Stimulated activated CD4-positive, alpha-beta T cell treated with anti-CD3 and anti-CD28 coated beads, Interleukin-15, amount 100 ng/mL, for 1 hour (primary cell): ENCODE measurements around the gene FUT6.
"Not testable (repeated sequence)": the region's sequence is repeated elsewhere in the genome, so short reads cannot be mapped to it uniquely, and the experiment has no call there.

Source experiments
- DNase-seq, 2 donors: peaks; one replicate each; pipeline ENCODE4 v3.0.0-alpha.2; 2020; ENCODE audit warnings: low read depth in 1 of 2, low spot score in 1 of 2

FUT6 gene

DNA sequence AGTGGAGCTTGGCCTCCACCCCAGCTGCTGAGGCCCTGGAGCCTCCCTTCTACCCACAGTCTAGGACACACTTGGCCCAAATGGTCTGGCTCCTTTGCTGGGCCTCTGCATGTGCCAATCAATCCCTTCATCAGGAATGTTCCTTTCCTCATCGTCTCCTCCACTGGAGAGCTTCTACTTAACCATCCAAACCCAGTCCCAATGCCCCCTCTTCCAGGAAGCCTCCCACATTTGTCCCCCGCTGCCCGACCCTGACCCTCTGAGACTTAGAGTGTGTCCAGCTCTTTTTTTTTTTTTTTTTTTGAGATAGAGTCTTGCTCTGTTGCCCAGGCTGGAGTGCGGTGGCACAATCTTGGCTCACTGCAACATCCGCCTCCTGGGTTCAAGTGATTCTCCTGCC lies 51.1 kb downstream of the FUT6 start:
- DNase-seq: no peak

DNA sequence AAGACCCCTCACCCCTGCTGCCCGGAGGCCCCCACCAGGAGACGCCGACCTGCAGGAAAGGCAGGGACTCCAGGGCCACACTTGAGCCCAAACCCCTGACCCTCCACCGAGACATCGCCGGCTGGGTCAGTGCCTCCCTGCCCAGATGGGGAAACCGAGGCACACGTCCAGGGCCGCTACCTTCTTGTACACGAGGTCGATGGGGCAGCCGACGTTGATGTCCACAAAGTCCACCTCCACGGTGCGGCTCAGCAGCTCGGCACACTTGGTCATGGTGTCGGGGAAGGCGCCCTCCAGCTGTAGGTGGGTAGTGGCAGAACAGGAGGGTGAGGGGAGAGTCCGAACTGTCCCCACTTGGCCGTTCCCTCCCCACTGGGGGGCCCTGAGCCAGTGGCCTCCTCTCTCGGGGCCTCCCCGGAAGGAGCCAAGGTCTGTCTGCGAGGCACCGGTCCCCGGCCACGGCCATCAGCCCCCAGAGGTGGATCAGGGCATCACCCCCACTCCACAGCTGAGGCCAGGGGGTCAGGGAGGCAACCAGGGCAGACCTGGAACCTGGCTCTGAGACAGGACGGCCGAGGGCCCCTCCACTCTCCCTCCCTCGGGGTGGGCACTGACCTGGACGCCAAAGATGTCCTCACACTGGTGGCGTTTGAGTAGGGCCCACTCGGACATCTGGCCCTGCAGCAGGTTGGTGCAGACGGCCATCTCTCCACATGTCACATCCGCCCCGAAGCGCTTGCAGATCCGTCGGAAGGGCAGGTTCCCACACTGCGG lies 51.9 kb downstream of the FUT6 start:
- no peak for DNase-seq

- DNase-seq: no peak
Observed at GRCh38 chr19:5786593-5787408, 52.7 kb downstream of the FUT6 start.

DNA sequence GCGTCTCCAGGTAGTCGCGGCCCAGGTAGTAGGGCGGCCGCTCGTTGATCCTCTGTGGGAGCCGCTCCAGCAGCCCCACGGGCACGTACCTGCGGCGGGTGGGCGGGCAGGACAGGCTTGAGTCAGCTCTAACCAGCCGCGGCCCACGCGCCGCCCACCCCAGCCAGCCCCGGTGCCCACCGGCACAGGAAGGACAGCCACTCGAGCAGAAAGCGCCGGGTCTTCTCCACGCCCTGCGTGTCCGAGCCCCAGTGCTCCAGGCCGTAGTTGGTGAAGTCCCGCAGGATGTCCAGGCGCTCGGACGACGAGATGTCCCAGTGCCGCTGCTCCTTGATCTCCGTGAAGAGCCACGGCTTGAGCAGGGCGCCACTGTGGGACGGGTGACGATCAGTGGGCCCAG lies 54.1 kb downstream of the FUT6 start:
- no peak for DNase-seq

DNA sequence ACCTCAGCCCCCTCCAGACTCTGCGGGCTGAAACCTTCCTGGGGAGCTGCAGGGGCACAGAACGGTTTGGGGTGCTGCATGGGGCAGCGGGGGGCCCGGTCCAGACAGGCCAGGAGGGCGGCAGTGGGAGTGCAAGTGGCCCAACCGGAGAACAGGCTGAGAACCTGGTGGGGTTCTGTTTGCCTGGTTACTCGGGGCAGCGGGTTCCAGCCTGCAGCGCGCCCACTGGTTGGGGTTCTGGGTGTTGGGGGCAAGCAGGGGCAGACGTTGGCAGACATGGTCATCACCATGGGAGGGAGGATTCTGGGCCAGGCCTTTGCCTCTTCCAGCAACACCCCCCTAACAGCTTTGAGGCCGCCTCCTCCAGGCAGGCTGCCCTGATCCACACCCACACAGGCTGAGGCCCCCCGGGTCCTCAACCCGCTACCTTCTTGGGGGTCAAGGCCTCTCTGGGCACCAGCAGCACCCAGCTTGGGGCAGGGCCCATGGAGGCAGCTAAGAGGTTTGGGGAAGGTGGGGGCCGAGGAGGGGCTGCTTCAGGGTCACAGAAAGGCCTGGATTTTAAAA lies 54.8 kb downstream of the FUT6 start, which contains the start of gene PRR22:
PRR22 (minus strand) TSS at position 166 of the 567 bp plus-strand sequence; CDS start at position 80, 86 bp downstream.
- DNase-seq: no peak

DNA sequence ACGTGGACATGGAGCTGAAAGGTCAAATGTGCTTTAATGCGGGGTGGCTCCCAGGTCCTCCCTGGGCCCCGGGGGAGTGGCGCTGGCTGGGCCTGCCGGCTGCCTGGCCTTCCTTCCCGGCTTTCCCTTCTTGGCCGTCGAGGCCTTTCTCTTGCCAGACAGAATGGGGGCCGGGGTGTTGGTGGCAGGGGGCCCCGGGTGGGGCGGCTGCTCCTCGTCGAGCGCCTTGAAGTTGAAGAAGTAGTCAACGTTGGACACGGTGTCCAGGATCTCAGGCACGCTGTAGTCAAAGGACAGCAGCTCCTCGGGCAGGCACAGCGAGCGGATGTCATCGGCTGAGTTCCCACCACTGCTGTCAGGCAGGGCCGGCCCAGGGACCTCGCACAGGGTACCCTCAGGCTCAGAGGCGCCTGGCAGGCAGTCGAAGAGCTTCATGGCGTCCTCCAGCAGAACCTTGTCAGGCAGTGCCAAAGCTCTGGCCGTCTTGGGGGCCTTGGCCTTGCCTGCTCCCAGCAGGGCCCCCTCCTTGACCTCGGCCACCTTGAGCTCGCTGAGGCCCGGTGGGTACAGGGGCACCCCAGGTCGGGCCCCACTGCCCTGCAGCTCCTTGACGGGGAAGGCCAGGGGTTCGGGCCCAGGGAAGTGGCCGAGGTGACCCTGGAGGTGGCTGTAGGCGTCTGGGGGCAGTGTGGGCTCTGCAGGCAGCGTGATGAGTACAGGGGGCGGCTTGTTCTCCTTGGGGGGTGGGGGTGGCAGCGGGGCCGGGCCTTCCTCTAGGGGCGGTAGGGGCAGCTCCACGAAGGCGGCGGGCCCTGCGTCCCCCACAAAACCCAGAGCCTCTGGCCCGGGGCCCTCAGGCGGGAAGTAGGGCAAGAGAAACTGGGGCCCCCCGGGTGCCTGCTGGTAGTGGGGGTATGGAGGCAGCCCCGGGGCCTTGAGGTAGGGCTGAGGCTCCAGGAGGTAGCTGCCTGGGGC lies 56.3 kb downstream of the FUT6 start:
- DNase-seq: no peak

DNA sequence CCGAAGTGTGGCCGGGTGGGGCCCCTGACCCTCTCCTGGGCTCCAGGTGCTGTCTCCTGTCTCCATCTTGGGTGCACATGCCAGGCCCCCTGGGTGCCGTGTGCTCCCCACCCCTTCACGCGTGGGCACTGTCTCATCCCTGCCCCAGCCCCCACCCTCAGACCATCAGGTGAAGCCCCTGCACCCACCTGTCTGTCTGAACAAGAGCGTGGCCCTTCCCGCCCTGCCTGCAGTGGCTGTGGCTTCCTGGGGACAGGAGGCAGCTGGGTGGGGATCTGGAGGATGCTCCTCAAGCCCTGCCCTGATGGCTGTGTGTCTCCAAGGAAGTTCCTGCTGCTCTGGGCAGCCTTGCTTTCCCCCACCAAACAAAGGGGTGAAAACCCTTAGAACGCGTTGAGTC lies 57.2 kb downstream of the FUT6 start:
- DNase-seq: no peak

DNA sequence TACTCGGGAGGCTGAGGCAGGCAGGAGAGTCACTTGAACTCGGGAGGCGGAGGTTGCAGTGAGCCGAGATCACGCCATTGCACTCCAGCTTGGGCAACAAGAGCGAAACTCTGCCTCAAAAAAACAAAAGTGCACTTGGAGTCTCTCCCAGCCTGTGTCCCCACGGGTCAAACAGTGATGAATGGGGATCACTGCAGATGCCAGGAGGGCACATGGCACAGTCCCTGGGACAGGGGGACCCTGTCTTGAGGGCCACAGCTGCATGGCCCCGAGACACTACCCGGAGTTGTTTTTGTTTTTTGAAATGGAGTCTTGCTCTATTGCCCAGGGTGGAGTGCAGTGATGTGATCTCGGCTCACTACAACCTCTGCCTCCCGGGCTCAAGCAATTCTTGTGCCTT lies 58.6 kb downstream of the FUT6 start:
- DNase-seq: not testable (repeated sequence)
